IPS DF 4.7 (cell line): Measurements from ENCODE around the gene ABHD15.

Experiments used
- DNase-seq: peaks from one replicate; pipeline ENCODE4 v3.0.0-alpha.2; 2013; ENCODE audit warnings: low spot score; ENCODE audit errors: extremely low read depth

Gene ABHD15, protein sequence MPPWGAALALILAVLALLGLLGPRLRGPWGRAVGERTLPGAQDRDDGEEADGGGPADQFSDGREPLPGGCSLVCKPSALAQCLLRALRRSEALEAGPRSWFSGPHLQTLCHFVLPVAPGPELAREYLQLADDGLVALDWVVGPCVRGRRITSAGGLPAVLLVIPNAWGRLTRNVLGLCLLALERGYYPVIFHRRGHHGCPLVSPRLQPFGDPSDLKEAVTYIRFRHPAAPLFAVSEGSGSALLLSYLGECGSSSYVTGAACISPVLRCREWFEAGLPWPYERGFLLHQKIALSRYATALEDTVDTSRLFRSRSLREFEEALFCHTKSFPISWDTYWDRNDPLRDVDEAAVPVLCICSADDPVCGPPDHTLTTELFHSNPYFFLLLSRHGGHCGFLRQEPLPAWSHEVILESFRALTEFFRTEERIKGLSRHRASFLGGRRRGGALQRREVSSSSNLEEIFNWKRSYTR

GRCh38 chr17:29566473-29567303 lies at the start of gene ABHD15:
Gene ABHD15, minus strand, starts transcription at chr17:29567037. Its CDS starts 71 bp downstream, at chr17:29566966.
- DNase-seq, result no peak

GRCh38 chr17:29615492-29616299 lies 48.9 kb upstream of the ABHD15 start:
- no peak for DNase-seq

GRCh38 chr17:29615048-29615385 lies 48.2 kb upstream of the ABHD15 start:
- DNase-seq, result no peak

DNA sequence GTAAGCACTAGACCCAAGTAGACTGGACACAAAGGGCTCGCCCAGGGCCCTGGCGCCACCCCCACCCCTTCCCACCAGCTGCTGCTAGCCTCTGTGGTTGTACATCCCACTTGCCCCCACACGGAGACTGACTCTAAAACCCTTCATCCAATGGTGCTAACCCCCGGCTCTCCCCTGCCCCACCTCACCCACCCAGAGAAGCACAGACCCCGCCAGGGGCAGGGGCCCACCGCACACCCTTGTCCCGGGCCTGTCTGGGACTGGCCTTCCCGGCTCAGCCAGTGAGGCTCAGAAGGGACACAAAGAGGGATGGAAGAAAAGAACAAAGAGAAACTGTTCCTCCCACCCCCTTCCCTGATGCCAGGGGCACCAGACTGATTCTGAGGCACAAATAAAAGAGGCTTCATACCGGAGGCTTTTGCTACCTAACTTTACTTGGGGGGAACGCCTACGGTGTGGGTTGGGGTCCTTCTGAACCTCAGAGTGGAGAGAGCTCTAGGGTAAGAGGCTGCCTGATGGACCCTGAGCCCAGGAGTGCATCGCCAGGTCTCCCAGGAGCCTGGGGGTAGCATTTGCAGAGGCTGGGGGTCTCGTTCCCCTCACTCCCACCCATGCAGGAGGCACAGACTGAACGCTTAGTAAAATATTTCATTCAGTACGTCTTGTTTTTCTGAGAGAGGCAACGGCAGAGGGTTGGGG lies 47.7 kb upstream of the ABHD15 start:
- no peak for DNase-seq

DNA sequence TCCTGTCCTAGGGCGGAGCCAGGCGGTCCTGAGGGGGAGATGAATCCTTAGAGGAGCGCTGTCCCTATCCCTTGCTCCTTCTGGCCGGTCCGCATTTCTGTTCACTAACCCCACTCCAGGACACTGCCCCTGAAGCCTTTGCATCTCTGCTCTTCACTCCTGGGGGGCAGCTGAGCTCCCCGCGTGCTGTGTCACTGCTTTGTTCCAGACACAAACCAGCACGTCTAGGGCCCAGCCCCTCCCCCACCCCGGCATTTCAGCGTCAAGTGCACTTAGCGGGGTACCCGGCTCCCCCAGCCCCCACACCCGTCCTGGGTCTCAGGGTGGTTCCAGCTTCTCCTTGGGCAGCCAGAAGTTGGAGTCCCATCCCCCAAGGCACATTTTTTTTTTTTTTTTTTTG lies 47.0 kb upstream of the ABHD15 start:
- no peak for DNase-seq

GRCh38 chr17:29613352-29613837 lies 46.6 kb upstream of the ABHD15 start:
- no peak for DNase-seq

GRCh38 chr17:29612404-29613280 lies 45.8 kb upstream of the ABHD15 start:
- no peak for DNase-seq

DNA sequence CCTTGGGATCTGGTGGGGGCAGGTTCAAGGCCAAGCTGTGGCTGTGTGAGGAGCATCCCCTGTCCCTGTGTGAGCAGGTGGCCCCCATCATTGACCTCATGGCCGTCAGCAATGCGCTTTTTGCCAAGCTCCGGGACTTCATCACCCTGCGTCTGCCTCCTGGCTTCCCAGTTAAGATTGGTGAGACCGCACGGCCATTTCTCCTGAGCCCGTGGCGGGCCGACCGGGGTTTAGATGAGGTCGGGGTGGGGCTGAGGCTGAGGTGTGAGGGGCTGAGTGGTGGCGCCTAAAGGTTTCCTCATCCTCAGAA lies 45.2 kb upstream of the ABHD15 start:
- no peak for DNase-seq

DNA sequence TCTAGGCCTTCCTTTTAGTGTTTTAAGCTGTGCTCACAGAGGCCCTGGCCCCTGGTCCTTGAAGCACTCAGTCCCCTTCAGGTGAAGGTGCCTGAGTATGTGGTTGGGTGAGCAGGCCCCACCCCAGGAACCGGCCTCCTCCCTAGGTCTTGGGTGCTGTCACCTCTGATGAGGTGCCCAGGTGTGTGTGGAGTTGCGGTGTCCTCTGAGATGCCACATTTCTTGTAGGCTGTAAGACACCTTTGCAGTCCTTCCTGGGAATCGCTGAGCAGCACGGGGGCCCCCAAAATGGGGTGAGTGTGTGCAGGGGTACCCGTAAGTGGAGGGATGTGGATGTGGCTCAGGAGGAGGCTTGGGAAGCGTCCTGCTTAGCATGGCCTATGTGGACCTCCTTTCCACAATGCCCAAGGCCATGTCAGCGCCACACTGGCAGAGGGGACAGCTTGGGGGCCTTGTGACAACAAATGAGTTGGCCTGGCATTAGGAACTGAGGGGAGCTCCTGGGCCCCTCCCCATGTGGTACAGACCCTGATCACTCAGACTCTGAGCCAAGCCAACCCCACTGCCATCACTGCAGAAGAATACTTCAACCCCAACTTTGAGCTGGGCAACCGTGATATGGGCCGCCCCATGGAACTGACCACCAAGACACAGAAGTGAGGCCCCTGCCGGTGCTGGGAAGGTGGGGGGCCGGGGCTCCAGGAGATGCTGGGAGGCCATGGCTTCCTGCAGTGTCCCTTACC lies 44.7 kb upstream of the ABHD15 start:
- no peak for DNase-seq

GRCh38 chr17:29610395-29610794 lies 43.6 kb upstream of the ABHD15 start:
- no peak for DNase-seq

GRCh38 chr17:29608986-29609385 lies 42.1 kb upstream of the ABHD15 start:
- DNase-seq, result no peak

DNA sequence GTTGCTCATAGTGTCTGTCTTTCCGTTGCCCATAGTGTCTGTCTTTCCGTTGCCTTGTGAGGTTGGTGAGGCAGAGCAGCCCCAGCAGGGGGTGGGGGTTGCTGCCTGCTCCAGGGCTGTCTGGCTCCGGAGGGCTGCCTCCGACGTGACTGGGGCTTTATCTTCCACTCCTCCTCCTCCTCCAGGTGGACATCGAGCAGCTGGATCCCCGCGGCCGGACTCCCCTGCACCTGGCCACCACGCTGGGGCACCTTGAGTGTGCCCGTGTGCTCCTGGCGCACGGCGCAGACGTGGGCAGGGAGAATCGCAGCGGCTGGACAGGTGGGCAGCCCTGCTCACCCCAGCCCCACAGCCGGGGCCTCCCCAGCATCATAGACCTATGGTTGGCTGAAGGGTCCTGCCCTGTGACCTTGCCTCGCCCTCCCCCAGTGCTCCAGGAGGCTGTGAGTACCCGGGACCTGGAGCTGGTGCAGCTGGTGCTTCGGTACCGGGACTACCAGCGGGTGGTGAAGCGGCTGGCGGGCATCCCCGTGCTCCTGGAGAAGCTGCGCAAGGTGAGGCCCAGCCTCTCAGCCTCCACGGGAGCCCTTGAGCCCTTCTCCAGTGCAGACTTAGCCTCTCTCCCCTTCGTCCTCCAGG lies 40.8 kb upstream of the ABHD15 start:
- no peak for DNase-seq

GRCh38 chr17:29603109-29603674 lies 36.4 kb upstream of the ABHD15 start:
- no peak for DNase-seq

- no peak for DNase-seq
Measured at GRCh38 chr17:29597361-29598172, 30.7 kb upstream of the ABHD15 start.

DNA sequence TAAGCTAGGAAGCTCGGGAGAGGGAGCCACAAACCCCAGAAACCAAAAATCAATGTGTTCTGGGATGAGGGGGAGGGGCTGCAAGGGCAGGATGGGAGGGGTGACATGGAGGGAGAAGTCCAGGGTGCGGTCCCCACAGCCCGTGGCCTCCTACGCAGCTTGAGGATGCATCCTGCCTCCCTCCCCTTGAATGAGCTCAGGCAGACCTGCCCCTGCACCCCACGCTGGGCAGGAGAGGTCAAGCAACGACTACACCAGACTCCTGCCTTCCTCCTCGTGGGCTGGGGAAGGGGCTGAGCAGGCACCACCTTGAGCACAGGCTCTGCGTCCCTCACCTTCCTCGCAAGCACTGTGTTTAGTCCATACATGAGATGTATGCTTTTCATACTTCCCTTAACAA lies 30.0 kb upstream of the ABHD15 start:
- no peak for DNase-seq

GRCh38 chr17:29595943-29596774 lies 29.3 kb upstream of the ABHD15 start:
- no peak for DNase-seq
